Epidermal melanocyte (primary cell): Measurements from ENCODE around the gene EXPH5.
"Not testable (repeated sequence)": the region's sequence is repeated elsewhere in the genome, so short reads cannot be mapped to it uniquely, and the experiment has no call there.

Source experiments
- DNase-seq: peaks from one replicate; pipeline ENCODE4 v3.0.0; 2011; ENCODE audit warnings: low spot score; ENCODE audit not compliant: insufficient read length

Gene EXPH5

DNA sequence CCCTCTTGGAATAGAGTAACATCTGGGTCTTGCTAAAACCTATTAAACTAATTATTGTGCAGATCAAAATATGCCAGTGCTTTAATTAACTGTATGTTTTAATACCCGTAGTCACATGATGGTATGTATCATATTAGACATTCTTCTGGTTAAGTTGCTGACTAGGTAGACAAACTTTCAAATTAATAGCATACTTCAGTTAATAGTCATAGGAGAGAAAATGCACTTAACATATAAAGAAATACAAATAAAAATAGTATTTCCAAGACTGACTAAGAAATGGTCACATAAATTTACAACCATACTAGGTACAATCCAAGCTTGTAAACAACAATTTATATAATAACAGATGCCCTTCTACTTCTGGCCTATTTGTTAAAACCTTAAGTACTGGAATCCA, 7.6 kb upstream of the EXPH5 start:
- DNase-seq: no peak

- no peak for DNase-seq
Observed at GRCh38 chr11:108599978-108600377, 6.4 kb upstream of the EXPH5 start.

- no peak for DNase-seq
Observed at GRCh38 chr11:108597736-108598355, 4.3 kb upstream of the EXPH5 start.

GRCh38 chr11:108596701-108597100, 3.1 kb upstream of the EXPH5 start:
- no peak for DNase-seq

- no peak for DNase-seq
Observed at GRCh38 chr11:108593923-108594434, 411 bp upstream of the EXPH5 start.

GRCh38 chr11:108592591-108593213, 866 bp downstream of the EXPH5 start:
- DNase-seq: no peak

DNA sequence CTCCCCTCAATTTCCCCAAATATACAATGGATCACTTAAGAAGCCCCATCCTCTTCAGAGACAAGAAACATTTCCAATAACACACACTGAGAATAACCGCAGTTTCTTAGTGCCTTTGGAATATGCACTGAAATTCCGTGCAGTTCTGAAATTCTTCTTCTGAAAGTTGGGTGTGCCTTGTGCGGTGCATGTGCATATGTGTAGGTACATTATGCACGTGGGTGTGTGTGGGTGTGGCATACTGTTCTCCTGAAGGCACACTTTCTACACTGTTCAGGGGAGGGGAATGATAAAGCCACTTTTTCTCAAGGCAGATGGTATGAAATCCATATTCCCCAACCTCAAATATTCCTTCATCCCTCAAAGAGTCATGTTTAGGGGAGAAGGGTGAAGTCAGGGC, 1.7 kb downstream of the EXPH5 start:
- no peak for DNase-seq

GRCh38 chr11:108589136-108589535, 4.4 kb downstream of the EXPH5 start:
- DNase-seq: no peak

GRCh38 chr11:108588287-108588686, 5.3 kb downstream of the EXPH5 start:
- DNase-seq: no peak

- no peak for DNase-seq
Observed at GRCh38 chr11:108587109-108587508, 6.5 kb downstream of the EXPH5 start.

- DNase-seq: no peak
Observed at GRCh38 chr11:108586600-108586999, 7.0 kb downstream of the EXPH5 start.

- DNase-seq: not testable (repeated sequence)
Observed at GRCh38 chr11:108586185-108586584, 7.4 kb downstream of the EXPH5 start.

DNA sequence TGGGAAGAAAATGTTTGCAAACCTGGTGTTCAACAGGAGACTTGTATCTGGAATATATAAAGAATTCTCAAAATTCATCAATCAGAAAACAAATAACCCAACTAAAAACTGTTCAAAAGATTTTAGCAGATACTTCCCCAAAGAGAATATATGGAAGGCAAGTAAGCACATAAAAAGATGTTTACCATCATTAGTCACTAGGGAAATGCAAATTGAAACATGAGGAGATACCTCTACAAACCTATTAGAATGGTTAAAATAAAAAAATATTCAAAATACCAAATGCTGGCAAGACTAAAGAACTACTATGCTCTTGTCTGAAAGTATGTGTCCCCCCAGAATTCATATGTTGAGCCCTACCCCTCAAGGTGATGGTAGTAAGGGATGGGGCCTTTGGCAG, 8.6 kb downstream of the EXPH5 start:
- no peak for DNase-seq

- DNase-seq: no peak
Observed at GRCh38 chr11:108580645-108581044, 12.9 kb downstream of the EXPH5 start.

- DNase-seq: no peak
Observed at GRCh38 chr11:108580043-108580442, 13.5 kb downstream of the EXPH5 start.

DNA sequence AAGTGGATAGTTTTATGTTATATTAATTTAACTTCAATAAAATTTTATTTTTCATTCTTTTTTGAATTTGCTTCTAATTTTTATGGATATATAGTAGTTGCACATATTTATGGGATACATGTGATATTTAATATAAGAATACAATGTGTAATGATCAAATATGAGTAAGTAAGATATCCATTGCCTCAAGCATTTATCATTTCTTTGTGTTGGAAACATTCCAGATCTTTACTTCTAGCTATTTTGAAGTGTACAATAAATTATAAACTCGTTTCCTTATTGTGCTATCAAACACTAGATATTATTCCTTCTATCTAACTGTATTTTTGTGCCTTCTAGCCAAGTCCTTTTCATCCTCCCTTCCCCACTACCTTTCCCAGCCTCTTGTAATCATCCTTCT, 17.0 kb downstream of the EXPH5 start:
- no peak for DNase-seq

DNA sequence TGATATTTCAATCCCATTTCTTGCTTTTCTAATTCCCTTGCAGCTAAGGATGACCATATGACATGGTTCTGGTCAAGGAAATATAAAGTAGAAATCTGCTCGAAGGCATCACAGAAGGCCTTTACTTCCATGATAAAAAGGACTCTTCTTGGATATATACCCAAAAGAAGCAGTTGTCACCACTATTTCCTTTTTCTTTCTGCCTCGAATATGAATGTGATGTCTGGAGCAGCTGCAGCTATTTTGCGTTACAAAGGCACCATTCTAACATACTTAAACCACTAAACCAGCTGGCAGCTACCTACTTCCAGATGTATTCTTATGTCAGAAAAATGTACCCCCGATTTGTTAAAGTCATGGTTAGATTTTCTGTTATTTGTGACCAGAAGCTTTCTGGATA, 18.9 kb downstream of the EXPH5 start:
- DNase-seq: no peak

DNA sequence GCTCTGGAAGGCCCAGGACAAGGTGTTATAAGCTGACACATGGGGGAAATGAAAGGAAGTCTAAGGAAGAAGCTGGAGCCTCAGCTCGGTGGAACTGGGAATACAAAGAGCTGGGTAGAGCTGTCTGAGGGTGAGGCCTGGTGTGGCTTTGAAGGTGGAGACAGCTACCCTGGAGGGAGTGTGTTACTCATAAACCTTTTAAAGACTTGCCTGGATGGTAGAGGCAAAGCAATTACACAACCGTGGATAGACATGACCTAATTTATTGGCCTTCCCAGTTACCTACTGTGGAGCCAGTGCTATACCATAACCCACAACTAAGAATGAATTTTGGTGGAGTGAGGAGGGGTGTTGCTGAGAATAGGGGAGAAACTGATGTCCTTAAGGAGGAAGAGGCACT, 22.6 kb downstream of the EXPH5 start:
- DNase-seq: no peak

GRCh38 chr11:108569896-108570295, 23.7 kb downstream of the EXPH5 start:
- no peak for DNase-seq

DNA sequence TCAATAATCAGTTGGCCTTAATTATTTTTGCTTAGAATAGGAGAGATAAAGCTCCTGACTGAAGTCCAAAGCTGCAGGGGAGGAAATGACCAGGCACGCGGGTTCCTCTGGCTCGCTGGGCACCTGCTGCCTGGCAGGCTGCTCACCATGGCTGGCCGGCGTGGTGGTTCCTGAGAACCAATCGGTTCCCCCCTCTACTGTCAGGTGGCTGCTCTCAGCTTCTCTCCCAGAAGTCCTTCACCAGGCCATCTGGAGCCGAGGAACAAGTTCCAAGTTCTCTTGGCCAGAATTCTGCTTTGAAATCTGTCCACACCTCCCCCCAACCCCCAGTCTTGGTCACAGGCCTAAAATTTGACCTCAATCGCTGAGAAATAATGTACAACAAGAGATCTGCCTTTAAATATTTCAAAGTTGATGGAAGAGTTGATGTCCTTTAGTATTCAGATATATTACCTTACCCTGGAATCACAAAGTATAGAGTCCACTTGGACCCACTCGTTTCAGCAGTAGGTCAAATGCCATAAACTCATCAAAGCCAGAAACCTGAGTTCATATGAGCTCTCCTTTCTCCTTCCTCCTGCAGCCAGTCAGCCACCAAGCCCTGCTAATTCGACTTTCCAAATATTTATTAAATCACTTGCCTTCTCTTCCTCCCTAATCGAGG, 25.2 kb downstream of the EXPH5 start:
- DNase-seq: no peak

- DNase-seq: no peak
Observed at GRCh38 chr11:108565653-108566052, 27.9 kb downstream of the EXPH5 start.

GRCh38 chr11:108562746-108563581, 30.6 kb downstream of the EXPH5 start:
- DNase-seq: no peak
